H9 (cell line): ENCODE data around the gene PARD6B. TPM values are rescaled to one million over a fixed set of nuclear protein-coding genes. Genes with fewer than 3 reads are reported as not detected.

Experiments used
- DNase-seq: peaks from one replicate; pipeline ENCODE4 v3.0.0-alpha.2; 2017
- H2AFZ ChIP-seq: one replicate; pipeline ENCODE4 v1.6.1; 2013; ENCODE audit warnings: mild to moderate bottlenecking, low read length, control low read depth, moderate library complexity
- H2AK5ac ChIP-seq: 2 replicates; pipeline ENCODE4 v1.6.1; 2013; ENCODE audit warnings: low read length, control low read depth, mixed read lengths; ENCODE audit not compliant: insufficient read length
- H2BK120ac ChIP-seq: one replicate; pipeline ENCODE4 v1.6.1; 2013; ENCODE audit warnings: low read depth, mild to moderate bottlenecking, low read length, control low read depth, inconsistent platforms; ENCODE audit not compliant: poor library complexity, severe bottlenecking
- H2BK12ac ChIP-seq: 2 replicates; pipeline ENCODE4 v1.6.1; 2013; ENCODE audit warnings: low read length, control low read depth, mixed read lengths, low read depth; ENCODE audit not compliant: insufficient read length
- H2BK15ac ChIP-seq: 2 replicates; pipeline ENCODE4 v1.6.1; 2013; ENCODE audit warnings: low read depth, low read length, control low read depth
- H2BK20ac ChIP-seq: one replicate; pipeline ENCODE4 v1.6.1; 2013; ENCODE audit warnings: low read depth, mild to moderate bottlenecking, low read length, control low read depth, inconsistent platforms; ENCODE audit not compliant: poor library complexity, severe bottlenecking
- H2BK5ac ChIP-seq: 2 replicates; pipeline ENCODE4 v1.6.1; 2013; ENCODE audit warnings: low read length, control low read depth, mixed read lengths; ENCODE audit not compliant: insufficient read length
- H3K14ac ChIP-seq: 2 replicates; pipeline ENCODE4 v1.6.1; 2013; ENCODE audit warnings: low read length, control low read depth; ENCODE audit not compliant: insufficient read depth
- H3K18ac ChIP-seq: 2 replicates; pipeline ENCODE4 v1.6.1; 2013; ENCODE audit warnings: low read depth, mild to moderate bottlenecking, mixed read lengths, low read length, control low read depth; ENCODE audit not compliant: insufficient read length
- H3K23ac ChIP-seq: 2 replicates; pipeline ENCODE4 v1.6.1; 2013; ENCODE audit warnings: low read length, control low read depth, mixed read lengths, low read depth; ENCODE audit not compliant: insufficient read length
- H3K23me2 ChIP-seq: 2 replicates; pipeline ENCODE4 v1.6.1; 2013; ENCODE audit warnings: low read depth, mild to moderate bottlenecking, mixed read lengths, low read length, control low read depth; ENCODE audit not compliant: insufficient read length, poor library complexity, severe bottlenecking
- H3K27ac ChIP-seq: 2 replicates; pipeline ENCODE4 v1.5.1; 2013; ENCODE audit warnings: low read length, control low read depth, mixed read lengths, low read depth; ENCODE audit not compliant: insufficient read length
- H3K27me3 ChIP-seq: 2 replicates; pipeline ENCODE4 v1.6.1; 2013; ENCODE audit warnings: low read length, control low read depth, inconsistent platforms; ENCODE audit not compliant: insufficient read depth
- H3K4ac ChIP-seq: 2 replicates; pipeline ENCODE4 v1.6.1; 2013; ENCODE audit warnings: low read depth, mild to moderate bottlenecking, control low read depth, inconsistent platforms, low read length, moderate library complexity
- H3K4me1 ChIP-seq: 2 replicates; pipeline ENCODE4 v1.6.1; 2013; ENCODE audit warnings: low read length, control low read depth, inconsistent platforms; ENCODE audit not compliant: insufficient read depth
- H3K4me2 ChIP-seq: 2 replicates; pipeline ENCODE4 v1.6.1; 2013; ENCODE audit warnings: low read length, control low read depth, mixed read lengths; ENCODE audit not compliant: insufficient read length, insufficient read depth
- H3K56ac ChIP-seq: 2 replicates; pipeline ENCODE4 v1.6.1; 2013; ENCODE audit warnings: low read depth, mild to moderate bottlenecking, mixed read lengths, low read length, control low read depth; ENCODE audit not compliant: insufficient read length
- H3K79me1 ChIP-seq: 2 replicates; pipeline ENCODE4 v1.6.1; 2013; ENCODE audit warnings: low read depth, mild to moderate bottlenecking, moderate library complexity, low read length, control low read depth, inconsistent platforms; ENCODE audit not compliant: insufficient read depth, poor library complexity, severe bottlenecking
- H3K79me2 ChIP-seq: 2 replicates; pipeline ENCODE4 v1.6.1; 2013; ENCODE audit warnings: low read length, control low read depth, inconsistent platforms; ENCODE audit not compliant: insufficient read depth
- H3K9ac ChIP-seq: 2 replicates; pipeline ENCODE4 v1.6.1; 2013; ENCODE audit warnings: low read length, control low read depth, mixed read lengths; ENCODE audit not compliant: insufficient read length; ENCODE audit errors: extremely low read depth
- H3K9me3 ChIP-seq: one replicate; pipeline ENCODE4 v1.6.1; 2013; ENCODE audit warnings: low read depth, low read length, inconsistent platforms; ENCODE audit not compliant: control insufficient read depth
- H3T11ph ChIP-seq: one replicate; pipeline ENCODE4 v1.6.1; 2013; ENCODE audit warnings: mild to moderate bottlenecking, low read length, control low read depth, inconsistent platforms
- H4K20me1 ChIP-seq: one replicate; pipeline ENCODE4 v1.6.1; 2013; ENCODE audit not compliant: control insufficient read depth, insufficient read length, insufficient read depth
- H4K5ac ChIP-seq: 2 replicates; pipeline ENCODE4 v1.6.1; 2013; ENCODE audit warnings: low read depth, mild to moderate bottlenecking, mixed read lengths, low read length, control low read depth; ENCODE audit not compliant: insufficient read length
- H4K8ac ChIP-seq: replicated peaks from 2 replicates; pipeline ENCODE4 v1.6.1; 2013; ENCODE audit warnings: low read length, control low read depth, mixed read lengths, low read depth; ENCODE audit not compliant: insufficient read length
- H4K91ac ChIP-seq: 2 replicates; pipeline ENCODE4 v1.6.1; 2013; ENCODE audit warnings: low read depth, mild to moderate bottlenecking, moderate library complexity, mixed read lengths, low read length, control low read depth; ENCODE audit not compliant: insufficient read length
- H3K27ac Mint-ChIP-seq, 3 experiments: 2 replicates in 2 of 3; 3 replicates in 1 of 3; pipeline ENCODE4 v1.8.0; 2020 to 2021; ENCODE audit warnings: mixed read lengths in 3 of 3, mild to moderate bottlenecking in 1 of 3, moderate library complexity in 1 of 3
- H3K27me3 Mint-ChIP-seq: 2 replicates; pipeline ENCODE4 v1.8.0; 2021; ENCODE audit warnings: low read depth, mild to moderate bottlenecking, moderate library complexity, mixed read lengths
- H3K36me3 Mint-ChIP-seq, 3 experiments: 2 replicates in 2 of 3; 3 replicates in 1 of 3; pipeline ENCODE4 v1.8.0; 2020 to 2021; ENCODE audit warnings: low read depth in 3 of 3, mixed read lengths in 3 of 3; ENCODE audit not compliant: insufficient read depth in 1 of 3
- H3K4me1 Mint-ChIP-seq, 2 experiments: 2 replicates each; pipeline ENCODE4 v1.8.0; 2020; ENCODE audit warnings: mixed read lengths in 2 of 2
- H3K4me3 Mint-ChIP-seq, 2 experiments: 2 replicates in 1 of 2; 3 replicates in 1 of 2; pipeline ENCODE4 v1.8.0; 2020 to 2021; ENCODE audit warnings: mild to moderate bottlenecking in 2 of 2, mixed read lengths in 2 of 2, moderate library complexity in 1 of 2
- H3K9me3 Mint-ChIP-seq, 2 experiments: 2 replicates in 1 of 2; 3 replicates in 1 of 2; pipeline ENCODE4 v1.8.0; 2020; ENCODE audit warnings: mild to moderate bottlenecking in 2 of 2, mixed read lengths in 2 of 2, moderate library complexity in 1 of 2
- WGBS: extraction: QIAGEN DNeasy Blood & Tissue Kit; methylation state at CpG from one replicate; pipeline ENCODE4 v1.1.7; 2013; ENCODE audit warnings: missing lambda C conversion rate, low lambda C conversion rate, mixed read lengths; ENCODE audit not compliant: insufficient read length; ENCODE audit errors: extremely low coverage; 5-methylcytosine and 5-hydroxymethylcytosine counted together
- total RNA-seq: library from RNA; stranded (reverse); gene quantifications from 2 replicates; pipeline ENCODE4 v1.2.1, GENCODE V29; 2021
- TF ChIP-seq, protein P1 (sequence below): fragments of 200-600 bp; sonication (generic); conservative IDR thresholded peaks from 3 replicates; pipeline ENCODE4 v1.8.0; 2021; ENCODE audit warnings: antibody characterized with exemption, mild to moderate bottlenecking

The PARD6B gene
- total RNA-seq, 1 experiment from 2014 or later: 27.4 TPM

DNA sequence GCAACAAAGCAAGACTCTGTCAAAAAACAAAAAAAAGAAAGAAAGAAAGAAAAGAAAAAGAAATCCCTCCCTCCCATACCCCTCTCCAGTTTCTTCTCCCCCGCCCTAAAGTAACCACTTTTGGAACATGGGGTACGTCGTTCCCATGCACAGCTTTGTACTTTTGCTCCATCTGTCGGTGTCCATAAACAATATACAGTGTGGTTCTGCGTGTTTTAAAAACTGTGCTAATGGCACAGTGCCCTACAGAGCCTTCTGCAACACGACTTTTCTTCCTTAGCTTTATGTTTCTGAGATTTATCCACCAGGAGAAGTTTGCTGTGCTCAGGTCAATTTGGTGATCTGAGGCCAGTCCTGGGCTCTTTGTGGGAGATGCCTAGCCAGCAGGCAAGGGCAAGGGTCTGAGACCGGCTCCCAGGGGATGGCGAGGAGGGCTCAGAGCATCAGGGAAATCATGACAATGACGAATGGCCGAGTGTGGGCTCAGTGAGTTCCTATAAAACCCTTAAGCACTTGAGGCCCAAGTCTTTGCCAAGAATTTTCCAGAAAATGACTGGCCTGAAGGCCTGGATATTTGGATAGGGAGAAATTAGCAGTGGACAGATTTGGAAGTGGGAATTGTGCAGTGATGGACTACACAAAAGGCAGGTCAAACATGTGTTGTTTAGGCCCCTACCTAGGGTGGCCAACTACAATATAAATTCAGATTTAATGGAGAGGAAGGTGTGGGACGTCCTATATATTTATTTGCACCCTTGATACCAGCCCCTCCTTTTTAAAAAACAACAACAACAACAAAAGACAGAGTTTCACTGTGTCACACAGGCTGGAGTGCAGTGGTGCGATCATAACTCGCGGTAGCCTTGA lies 61.6 kb downstream of the PARD6B start:
- H3K79me1 ChIP-seq: no peaks in the 10 kb centered on the region
- H3K27ac Mint-ChIP-seq: no peak overlapping the region
- no peak overlapping the region for H3K27ac ChIP-seq
- DNase-seq: no peak
- no peak overlapping the region for H2AFZ ChIP-seq
- no peak overlapping the region for H2BK5ac ChIP-seq
- no CpG with 5 or more reads among the region's 14 CpGs for WGBS
- H3T11ph ChIP-seq: no peak overlapping the region
- TF ChIP-seq, protein P1, sequence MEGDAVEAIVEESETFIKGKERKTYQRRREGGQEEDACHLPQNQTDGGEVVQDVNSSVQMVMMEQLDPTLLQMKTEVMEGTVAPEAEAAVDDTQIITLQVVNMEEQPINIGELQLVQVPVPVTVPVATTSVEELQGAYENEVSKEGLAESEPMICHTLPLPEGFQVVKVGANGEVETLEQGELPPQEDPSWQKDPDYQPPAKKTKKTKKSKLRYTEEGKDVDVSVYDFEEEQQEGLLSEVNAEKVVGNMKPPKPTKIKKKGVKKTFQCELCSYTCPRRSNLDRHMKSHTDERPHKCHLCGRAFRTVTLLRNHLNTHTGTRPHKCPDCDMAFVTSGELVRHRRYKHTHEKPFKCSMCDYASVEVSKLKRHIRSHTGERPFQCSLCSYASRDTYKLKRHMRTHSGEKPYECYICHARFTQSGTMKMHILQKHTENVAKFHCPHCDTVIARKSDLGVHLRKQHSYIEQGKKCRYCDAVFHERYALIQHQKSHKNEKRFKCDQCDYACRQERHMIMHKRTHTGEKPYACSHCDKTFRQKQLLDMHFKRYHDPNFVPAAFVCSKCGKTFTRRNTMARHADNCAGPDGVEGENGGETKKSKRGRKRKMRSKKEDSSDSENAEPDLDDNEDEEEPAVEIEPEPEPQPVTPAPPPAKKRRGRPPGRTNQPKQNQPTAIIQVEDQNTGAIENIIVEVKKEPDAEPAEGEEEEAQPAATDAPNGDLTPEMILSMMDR: no peak
- H3K9me3 ChIP-seq: no peaks in the 10 kb centered on the region
- H2BK15ac ChIP-seq: no peak overlapping the region
- no peak overlapping the region for H3K14ac ChIP-seq
- H3K36me3 Mint-ChIP-seq: peaks cover 0 to 3% (median 3%) of the 10 kb centered on the region in 3 experiments; a peak in 4 of 7 replicates
- H3K23ac ChIP-seq: no peak overlapping the region
- no peak overlapping the region for H3K4me2 ChIP-seq
- no peak overlapping the region for H3K18ac ChIP-seq
- H2BK120ac ChIP-seq: no peak overlapping the region
- peaks cover 11% of the 10 kb centered on the region; the same call in 1 of the 2 replicates for H3K27me3 Mint-ChIP-seq
- H3K4me1 ChIP-seq: no peaks in the 10 kb centered on the region
- H4K8ac ChIP-seq: no peak overlapping the region
- H4K20me1 ChIP-seq: no peaks in the 10 kb centered on the region
- H3K4ac ChIP-seq: no peak overlapping the region
- H4K5ac ChIP-seq: no peak overlapping the region
- no peaks in the 10 kb centered on the region for H3K27me3 ChIP-seq
- no peaks in the 10 kb centered on the region for H3K9me3 Mint-ChIP-seq
- H2BK20ac ChIP-seq: no peak overlapping the region
- no peak overlapping the region for H2AK5ac ChIP-seq
- no peaks in the 10 kb centered on the region for H3K23me2 ChIP-seq
- H2BK12ac ChIP-seq: no peak overlapping the region
- H3K4me1 Mint-ChIP-seq: peaks cover 20 to 37% of the 10 kb centered on the region in 2 experiments
- no peaks in the 10 kb centered on the region for H3K79me2 ChIP-seq
- H4K91ac ChIP-seq: no peak overlapping the region
- no peak overlapping the region for H3K56ac ChIP-seq
- H3K4me3 Mint-ChIP-seq: 0 out of 5 replicates have a peak overlapping the region, but pooled peaks of 1 of the 2 experiments have one; percentile 70
- H3K9ac ChIP-seq: no peak overlapping the region
